Fibroblast of lung (primary cell): ENCODE data around the gene WSB1. TPM values are rescaled to one million over a fixed set of nuclear protein-coding genes. Genes with fewer than 3 reads are reported as not detected.

Source experiments
- DNase-seq, 2 donors: peaks; one replicate each; pipeline versions ENCODE4 v3.0.0 to v3.0.0-alpha.2; 2010; ENCODE audit warnings: low read depth in 2 of 2
- H2AFZ ChIP-seq: 2 replicates; pipeline ENCODE4 v1.5.1; 2012; ENCODE audit warnings: low read length, control low read depth, inconsistent platforms
- H3K27ac ChIP-seq: 2 replicates; pipeline ENCODE4 v1.5.1; 2011; ENCODE audit warnings: low read length, control low read depth; ENCODE audit not compliant: insufficient read depth
- H3K27me3 ChIP-seq: 2 replicates; pipeline ENCODE4 v1.5.1; 2011; ENCODE audit warnings: mild to moderate bottlenecking, low read length; ENCODE audit not compliant: control insufficient read depth, insufficient read depth
- H3K36me3 ChIP-seq: 2 replicates; pipeline ENCODE4 v1.5.1; 2011; ENCODE audit warnings: low read length; ENCODE audit not compliant: control insufficient read depth, insufficient read depth
- H3K4me1 ChIP-seq: 2 replicates; pipeline ENCODE4 v1.5.1; 2011; ENCODE audit warnings: low read length; ENCODE audit not compliant: control insufficient read depth, insufficient read depth; ENCODE audit errors: extremely low read depth
- H3K4me2 ChIP-seq: 2 replicates; pipeline ENCODE4 v1.5.1; 2011; ENCODE audit warnings: low read length, control low read depth; ENCODE audit not compliant: insufficient read depth; ENCODE audit errors: extremely low read depth
- H3K4me3 ChIP-seq, 4 experiments: fragments of 200-600 bp in 1 of 4; sonication (generic) in 1 of 4; replicated peaks in 1 of 4; 2 replicates each; pipeline ENCODE4 v1.5.1; 2011 to 2016; ENCODE audit warnings: low read length in 4 of 4, low read depth in 3 of 4, mild to moderate bottlenecking in 3 of 4, control low read depth in 2 of 4, inconsistent platforms in 1 of 4, mixed read lengths in 1 of 4; ENCODE audit not compliant: insufficient read depth in 1 of 4; ENCODE audit errors: control extremely low read depth in 1 of 4
- H3K79me2 ChIP-seq: 2 replicates; pipeline ENCODE4 v1.5.1; 2012; ENCODE audit warnings: mild to moderate bottlenecking, low read length, inconsistent platforms; ENCODE audit not compliant: control insufficient read depth, insufficient read depth
- H3K9ac ChIP-seq: 2 replicates; pipeline ENCODE4 v1.5.1; 2011; ENCODE audit warnings: mild to moderate bottlenecking, low read length, control low read depth; ENCODE audit not compliant: insufficient read depth
- H3K9me3 ChIP-seq: 2 replicates; pipeline ENCODE4 v1.5.1; 2012; ENCODE audit warnings: low read depth, low read length; ENCODE audit not compliant: control insufficient read depth, insufficient read depth
- H4K20me1 ChIP-seq: 2 replicates; pipeline ENCODE4 v1.5.1; 2011; ENCODE audit warnings: low read length; ENCODE audit not compliant: control insufficient read depth, insufficient read depth; ENCODE audit errors: extremely low read depth
- EZH2 ChIP-seq: IDR thresholded peaks from 2 replicates; pipeline ENCODE4 v1.5.1; 2012; ENCODE audit warnings: low read length, control low read depth, mild to moderate bottlenecking; ENCODE audit errors: missing control alignments
- polyA plus RNA-seq, 2 donors: library from polyadenylated mRNA; depleted of rRNA in 1 of 2; stranded (reverse) in 1 of 2; unstranded in 1 of 2; fragments of >200 nt; gene quantifications; 2 replicates each; pipeline ENCODE4 v1.2.1, GENCODE V29; 2011 to 2012; ENCODE audit warnings: missing spikeins in 1 of 2
- total RNA-seq: library from RNA; depleted of rRNA; stranded (reverse); fragments of >200 nt; gene quantifications from 2 replicates; pipeline ENCODE4 v1.2.1, GENCODE V29; 2014
- TF ChIP-seq, protein P1 (sequence below), 2 donors: IDR thresholded peaks in 1 of 2; conservative IDR thresholded peaks in 1 of 2; 1 replicate in 1 of 2; 2 replicates in 1 of 2; pipeline ENCODE4 v1.5.1; 2011 to 2012; ENCODE audit warnings: low read length in 2 of 2, control low read depth in 1 of 2, inconsistent platforms in 1 of 2, low read depth in 1 of 2, mild to moderate bottlenecking in 1 of 2

The WSB1 gene
- total and polyA plus RNA-seq, 2 donors (not counting 1 experiment from before 2014, with no cell fraction given), result 96.3 to 139 TPM

- Histone ChIP-seq H3K36me3 (no peaks in the 10 kb centered on the region), H3K9ac (no peak overlapping the region), H3K27ac (no peak overlapping the region), H3K4me1 (no peaks in the 10 kb centered on the region), H3K4me3 (no peak overlapping the region), H3K27me3 (peaks cover 8% of the 10 kb centered on the region), H3K9me3 (no peaks in the 10 kb centered on the region), H2AFZ (no peak overlapping the region), H3K4me2 (no peak overlapping the region), H3K79me2 (no peaks in the 10 kb centered on the region), H4K20me1 (no peaks in the 10 kb centered on the region)
- TF ChIP-seq, protein P1, sequence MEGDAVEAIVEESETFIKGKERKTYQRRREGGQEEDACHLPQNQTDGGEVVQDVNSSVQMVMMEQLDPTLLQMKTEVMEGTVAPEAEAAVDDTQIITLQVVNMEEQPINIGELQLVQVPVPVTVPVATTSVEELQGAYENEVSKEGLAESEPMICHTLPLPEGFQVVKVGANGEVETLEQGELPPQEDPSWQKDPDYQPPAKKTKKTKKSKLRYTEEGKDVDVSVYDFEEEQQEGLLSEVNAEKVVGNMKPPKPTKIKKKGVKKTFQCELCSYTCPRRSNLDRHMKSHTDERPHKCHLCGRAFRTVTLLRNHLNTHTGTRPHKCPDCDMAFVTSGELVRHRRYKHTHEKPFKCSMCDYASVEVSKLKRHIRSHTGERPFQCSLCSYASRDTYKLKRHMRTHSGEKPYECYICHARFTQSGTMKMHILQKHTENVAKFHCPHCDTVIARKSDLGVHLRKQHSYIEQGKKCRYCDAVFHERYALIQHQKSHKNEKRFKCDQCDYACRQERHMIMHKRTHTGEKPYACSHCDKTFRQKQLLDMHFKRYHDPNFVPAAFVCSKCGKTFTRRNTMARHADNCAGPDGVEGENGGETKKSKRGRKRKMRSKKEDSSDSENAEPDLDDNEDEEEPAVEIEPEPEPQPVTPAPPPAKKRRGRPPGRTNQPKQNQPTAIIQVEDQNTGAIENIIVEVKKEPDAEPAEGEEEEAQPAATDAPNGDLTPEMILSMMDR (conservative IDR thresholded peaks at IDR 0.05 in 1 of 2, IDR thresholded peaks at IDR 0.05 in 1 of 2; ENCODE audit: low read depth in 1 of 2, low read length in 2 of 2), result no peak
- TF ChIP-seq EZH2, result no peak
- no peak for DNase-seq
These were observed 8.4 kb upstream of the WSB1 start for GRCh38 chr17:27285516-27285915.

DNA sequence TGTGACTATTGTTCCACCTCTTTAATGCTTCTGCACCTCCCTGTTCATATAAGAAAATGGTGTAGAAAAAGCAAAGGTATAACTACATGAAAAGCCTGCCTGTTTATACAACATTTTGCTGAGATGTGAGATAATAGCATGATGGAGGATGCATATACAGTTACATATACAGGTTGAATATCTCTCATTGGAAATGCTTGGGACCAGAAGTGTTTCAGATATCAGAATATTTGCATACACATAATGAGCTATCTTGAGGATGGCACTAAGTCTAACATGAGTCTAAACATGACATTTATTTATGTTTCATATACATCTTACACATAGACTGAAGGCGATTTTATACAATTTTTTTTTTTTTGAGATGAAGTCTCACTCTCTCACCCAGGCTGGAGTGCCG is 5.7 kb upstream of the WSB1 start:
- H3K27me3 ChIP-seq, result peaks cover 3% of the 10 kb centered on the region
- no peaks in the 10 kb centered on the region for H4K20me1 ChIP-seq
- H3K27ac ChIP-seq, result no peak overlapping the region

GRCh38 chr17:27289856-27290255 is 4.1 kb upstream of the WSB1 start:
- Histone ChIP-seq H3K4me1 (peaks cover 3% of the 10 kb centered on the region), H3K79me2 (peaks cover 7% of the 10 kb centered on the region), H3K4me3 (no peak overlapping the region), H3K36me3 (no peaks in the 10 kb centered on the region), H3K9me3 (no peaks in the 10 kb centered on the region), H3K9ac (no peak overlapping the region), H3K27me3 (peaks cover under 1% of the 10 kb centered on the region), H3K4me2 (no peak overlapping the region), H2AFZ (no peak overlapping the region), H4K20me1 (no peaks in the 10 kb centered on the region), H3K27ac (no peak overlapping the region)
- no peak for TF ChIP-seq EZH2
- TF ChIP-seq, protein P1 (conservative IDR thresholded peaks at IDR 0.05 in 1 of 2, IDR thresholded peaks at IDR 0.05 in 1 of 2; ENCODE audit: low read depth in 1 of 2, low read length in 2 of 2), result no peak
- no peak for DNase-seq

More for the DNA sequence above, 5.7 kb upstream of the WSB1 start:
- no peak for DNase-seq
- Histone ChIP-seq H3K9me3 (no peaks in the 10 kb centered on the region), H2AFZ (no peak overlapping the region), H3K9ac (no peak overlapping the region), H3K79me2 (no peaks in the 10 kb centered on the region), H3K36me3 (no peaks in the 10 kb centered on the region), H3K4me2 (no peak overlapping the region), H3K4me3 (no peak overlapping the region), H3K4me1 (no peaks in the 10 kb centered on the region)
- TF ChIP-seq, protein P1 (conservative IDR thresholded peaks at IDR 0.05 in 1 of 2, IDR thresholded peaks at IDR 0.05 in 1 of 2; ENCODE audit: low read depth in 1 of 2, low read length in 2 of 2), result no peak
- TF ChIP-seq EZH2, result no peak
